SKM-1 treated with dmso at 0.1 percent for 144 hours (cell line): ENCODE data around the gene CAPN5.
"Not testable (repeated sequence)": the region's sequence is repeated elsewhere in the genome, so short reads cannot be mapped to it uniquely, and the experiment has no call there.

Experiments used
- DNase-seq: peaks from one replicate; lab custom pipeline; 2025; ENCODE audit not compliant: unreplicated experiment; lab: John Stamatoyannopoulos, UW

The CAPN5 gene

DNA sequence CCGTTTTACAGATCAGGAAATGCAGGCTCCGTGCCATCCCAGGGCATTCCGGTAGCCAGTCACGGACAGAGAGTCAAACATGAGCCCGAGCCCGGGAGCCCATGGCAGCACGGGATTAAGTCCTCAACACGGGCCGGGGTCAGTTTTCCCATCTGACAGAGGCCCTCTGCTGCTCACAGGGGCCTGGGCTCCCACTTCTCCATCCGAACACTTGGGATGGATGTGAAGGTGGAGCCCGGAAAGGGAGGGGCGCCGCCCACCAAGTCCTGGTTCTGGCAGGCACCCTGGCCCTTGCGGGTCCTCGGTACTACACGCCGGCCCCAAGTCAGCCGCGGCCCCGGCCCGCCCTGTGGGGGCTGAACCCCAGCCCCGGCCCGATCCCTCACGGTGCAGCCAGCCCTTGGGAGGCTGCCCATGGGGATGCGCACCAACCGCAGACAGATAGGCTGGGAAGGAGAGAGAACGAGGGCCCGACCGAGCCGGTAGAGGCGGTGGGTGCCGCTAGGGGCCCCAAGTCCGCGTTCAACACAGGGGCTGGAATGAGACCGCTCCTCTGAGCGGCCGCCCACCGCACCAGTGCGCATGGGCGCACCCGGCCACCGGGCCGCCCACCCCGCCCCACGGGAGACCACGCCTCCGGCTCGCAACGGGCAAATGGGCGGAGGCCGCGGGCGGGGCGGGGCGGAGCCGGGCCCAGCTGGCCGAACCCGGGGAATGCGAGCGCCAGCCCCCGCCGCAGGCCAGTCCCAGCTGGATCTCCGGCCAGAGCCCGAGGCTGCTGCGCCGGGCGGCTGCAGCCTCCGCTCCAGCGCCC lies at the start of gene CAPN5:
CAPN5 (plus strand) TSS at position 743 of the 814 bp plus-strand sequence. CDS start 17,916 bp downstream, outside the sequence.
- DNase-seq, result peak; percentile 65

DNA sequence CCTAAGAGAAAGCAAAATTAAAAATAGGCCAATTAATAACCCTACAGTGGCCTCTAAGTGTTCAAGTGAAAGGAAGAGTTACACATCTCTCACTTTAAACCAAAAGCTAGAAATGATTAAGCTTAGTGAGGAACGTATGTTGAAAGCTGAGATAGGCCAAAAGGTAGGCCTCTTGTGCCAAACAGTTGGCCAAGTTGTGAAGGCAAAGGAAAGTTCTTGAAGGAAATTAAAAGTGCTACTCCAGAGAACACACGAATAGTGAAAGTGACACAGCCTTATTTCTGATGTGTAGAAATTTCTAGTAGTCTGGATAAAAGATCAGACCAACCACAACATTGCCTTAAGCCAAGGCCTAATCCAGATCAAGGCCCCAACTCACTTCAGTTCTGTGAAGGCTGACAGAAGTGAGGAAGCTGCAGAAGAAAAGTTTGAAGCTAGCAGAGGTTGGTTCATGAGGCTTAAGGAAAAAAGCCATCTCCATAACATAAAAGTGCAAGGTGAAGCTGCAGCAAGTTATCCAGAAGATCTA lies 48.3 kb upstream of the CAPN5 start:
- not testable (repeated sequence) for DNase-seq

DNA sequence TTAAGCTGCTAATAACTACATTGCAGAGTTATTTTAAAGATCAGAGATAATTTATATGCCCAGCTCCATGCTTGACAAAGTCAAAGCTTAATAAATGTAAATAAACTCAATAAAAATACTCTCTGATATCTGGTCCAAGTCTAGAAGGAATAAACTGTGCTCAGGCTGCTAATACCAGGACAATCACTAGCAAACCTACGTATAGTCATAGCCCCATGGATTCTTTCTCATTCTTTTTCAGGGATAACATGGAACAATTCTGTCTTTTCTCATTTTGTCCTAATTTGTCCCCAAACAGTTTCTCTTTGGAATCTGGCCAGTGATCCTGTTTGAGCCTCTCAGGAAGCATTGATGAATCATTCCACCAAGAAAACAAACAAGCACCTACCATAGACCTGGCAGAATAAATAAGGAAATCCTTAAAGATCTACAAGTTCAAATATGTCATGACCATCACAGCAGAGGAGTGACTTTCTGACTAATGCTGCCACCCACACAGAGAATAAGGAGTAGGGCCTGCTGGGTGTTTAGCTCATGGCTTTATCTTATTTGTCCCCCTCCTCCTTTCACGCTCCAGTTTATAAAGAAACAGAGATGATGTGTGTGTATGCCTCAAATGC lies 46.7 kb upstream of the CAPN5 start:
- DNase-seq, result no peak

DNA sequence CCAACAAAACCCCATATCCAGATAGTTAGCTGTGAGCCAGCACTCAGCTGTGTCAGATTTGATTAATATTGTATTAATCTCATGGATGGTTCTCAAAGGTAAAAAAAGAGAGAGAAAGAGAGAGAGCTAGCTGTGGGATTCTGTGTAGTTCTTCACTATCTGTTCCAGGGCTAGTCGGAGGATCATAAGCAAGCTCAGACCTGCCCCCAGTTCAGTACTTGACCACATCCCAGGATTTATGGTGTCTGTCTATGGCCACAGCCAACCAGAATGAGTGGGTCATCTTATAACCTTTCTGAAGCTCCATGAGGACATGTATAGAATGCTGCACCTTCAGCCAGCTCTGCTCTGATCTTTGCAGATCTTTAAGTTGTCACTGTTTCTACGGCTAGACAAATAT lies 46.0 kb upstream of the CAPN5 start:
- no peak for DNase-seq

DNA sequence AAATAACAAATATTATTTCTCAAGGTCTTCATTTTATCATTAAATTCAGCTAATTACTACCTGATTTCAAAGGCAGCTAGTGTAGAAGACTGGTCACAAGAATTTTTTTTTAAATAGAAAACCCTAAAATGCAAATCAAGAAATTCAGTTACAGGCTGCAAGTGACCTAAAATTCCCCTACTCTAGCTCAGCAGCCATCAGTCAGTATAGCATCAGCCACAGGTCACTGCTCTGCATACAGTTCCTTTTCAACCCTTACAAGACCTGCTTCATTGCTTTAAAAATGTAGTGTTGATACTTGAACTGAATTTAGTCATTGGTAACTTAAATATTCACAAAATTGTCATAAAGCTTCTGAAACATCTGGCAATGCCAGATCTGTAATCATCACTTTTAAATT lies 42.0 kb upstream of the CAPN5 start:
- no peak for DNase-seq

DNA sequence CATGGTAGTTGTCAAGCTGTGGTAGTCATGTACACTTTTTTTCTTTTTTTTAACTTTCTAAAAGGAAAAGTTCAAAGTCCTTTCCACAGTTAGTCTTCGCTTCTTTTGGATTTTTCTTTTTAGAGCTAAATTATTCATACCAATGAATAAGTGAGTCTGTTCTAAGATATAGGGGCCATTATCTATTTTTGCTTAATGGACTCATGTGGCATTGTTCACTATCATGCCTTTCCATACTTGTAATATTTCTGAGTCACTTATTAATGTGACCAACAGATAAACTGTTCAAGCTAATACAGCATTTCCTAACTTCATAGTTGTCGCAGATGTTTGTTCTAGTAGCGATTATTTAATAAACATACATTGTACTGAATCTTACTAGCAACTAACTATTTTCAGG lies 40.5 kb upstream of the CAPN5 start:
- no peak for DNase-seq

DNA sequence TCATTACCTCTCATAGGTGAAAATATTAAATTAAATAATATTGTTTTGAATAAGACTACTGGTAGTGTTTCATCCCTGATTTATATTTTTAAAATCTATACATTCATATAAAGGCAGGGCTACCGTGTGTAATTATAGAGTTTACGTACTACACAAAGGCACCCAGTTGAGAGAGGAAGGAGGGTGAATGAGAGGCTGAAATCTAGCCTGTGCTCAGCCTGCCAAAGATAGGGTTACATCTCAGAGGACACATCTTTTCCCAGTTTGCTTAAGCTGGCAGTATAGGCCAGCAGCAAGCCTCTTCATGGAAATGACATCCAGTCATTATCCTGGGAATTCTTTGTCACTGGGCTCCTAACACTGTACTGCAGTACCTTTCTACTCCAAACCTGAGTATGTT lies 40.0 kb upstream of the CAPN5 start:
- DNase-seq, result no peak

DNA sequence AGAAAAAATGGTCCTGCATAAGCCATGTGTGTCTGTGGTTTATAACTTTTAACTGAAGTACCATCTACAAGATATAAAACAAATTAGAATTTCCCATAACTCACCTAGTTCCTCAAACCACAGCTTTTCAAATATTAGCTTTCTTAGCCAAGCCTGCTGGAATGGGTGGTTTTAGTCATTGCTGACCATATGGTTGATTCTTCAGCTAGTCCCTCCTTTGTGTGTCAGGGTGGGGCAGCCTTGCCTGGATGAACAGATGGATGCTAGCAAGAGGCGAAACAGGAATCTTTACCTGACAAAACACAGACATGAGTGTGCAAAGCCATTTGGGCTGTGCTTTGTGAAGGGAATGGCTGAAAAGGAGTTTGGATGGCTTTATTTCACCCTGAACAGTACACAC lies 39.5 kb upstream of the CAPN5 start:
- no peak for DNase-seq

DNA sequence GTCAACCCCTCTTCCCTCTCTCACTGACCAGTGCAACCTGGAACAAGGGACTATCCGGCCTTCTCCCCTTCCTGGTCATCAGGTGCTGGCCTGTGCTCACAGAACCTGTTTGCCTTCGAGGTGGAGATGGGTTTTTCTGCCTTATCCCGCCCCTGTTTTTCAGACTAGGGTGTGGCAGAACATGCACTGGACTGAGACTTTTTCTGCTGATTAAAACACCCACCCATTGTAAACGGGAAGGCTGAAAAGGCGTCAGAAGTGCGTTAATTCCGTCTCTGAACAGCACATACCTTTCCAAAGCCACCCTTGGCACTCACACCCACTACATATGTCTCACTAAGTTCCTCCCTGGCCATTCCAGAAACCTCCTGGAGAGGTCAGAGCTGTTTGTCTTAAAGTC lies 36.9 kb upstream of the CAPN5 start:
- DNase-seq, result no peak

DNA sequence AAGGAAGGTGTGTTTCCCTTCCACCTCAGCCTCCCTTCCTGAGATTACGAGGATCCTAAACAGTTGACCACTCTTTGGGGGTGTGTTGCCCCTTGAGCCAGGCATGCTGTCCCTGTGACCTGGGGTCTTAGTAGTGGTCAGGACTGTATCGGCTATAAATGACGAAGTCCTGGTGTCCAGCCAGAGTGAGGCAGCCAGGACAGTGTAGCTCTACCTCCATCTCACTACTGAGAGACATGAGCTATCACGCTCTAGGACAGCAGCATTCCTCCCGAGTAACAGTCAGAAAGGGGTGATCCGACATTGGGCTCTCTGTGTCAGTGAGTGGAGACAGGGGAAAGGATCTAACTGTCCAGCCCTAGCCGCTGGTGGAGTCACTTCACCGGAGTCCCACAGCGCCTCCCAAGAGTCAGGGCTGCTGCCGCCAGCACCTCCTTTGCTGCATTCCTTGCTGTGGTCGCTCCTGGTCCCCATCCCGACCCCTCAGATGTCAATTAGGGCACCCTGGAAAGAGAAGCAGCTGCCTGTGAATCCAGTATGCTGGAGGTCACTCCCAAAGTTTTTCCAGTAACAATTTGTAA lies 35.8 kb upstream of the CAPN5 start:
- DNase-seq, result no peak

DNA sequence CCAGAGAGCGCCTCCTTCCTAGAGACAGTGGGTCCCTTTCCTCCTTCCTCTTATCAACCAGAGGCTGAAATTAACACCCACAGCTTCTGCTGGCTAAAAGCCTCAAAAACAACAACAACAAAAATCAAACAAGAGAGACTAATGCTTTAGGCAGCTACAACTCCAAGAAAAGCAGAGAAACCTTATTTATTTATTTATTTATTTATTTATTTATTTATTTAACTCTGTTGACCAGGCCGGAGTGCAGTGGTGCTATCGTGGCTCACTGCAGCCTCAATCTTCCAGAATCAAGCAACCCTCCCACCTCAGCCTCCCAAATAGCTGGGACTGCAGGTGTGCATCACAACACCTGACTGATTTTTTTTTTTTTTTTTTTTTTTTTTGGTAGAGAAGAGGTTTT lies 35.2 kb upstream of the CAPN5 start:
- DNase-seq, result no peak

DNA sequence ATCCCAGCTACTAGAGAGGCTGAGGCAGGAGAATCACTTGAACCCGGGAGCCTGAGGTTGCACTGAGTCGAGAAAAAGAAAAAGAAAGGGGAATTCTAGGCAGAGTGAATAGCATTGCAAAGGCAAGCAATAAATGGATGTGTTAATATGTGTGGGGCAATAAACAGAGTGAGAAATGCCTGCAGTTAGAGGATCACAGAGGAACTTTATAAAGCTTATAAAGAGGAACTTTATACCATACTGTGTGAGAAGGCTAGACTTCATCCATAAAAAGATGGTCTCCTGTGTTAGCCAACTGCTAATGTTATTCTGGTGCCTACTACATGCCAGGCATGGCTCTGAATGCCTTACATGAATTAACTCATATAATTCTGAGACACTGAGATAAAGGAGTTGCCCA lies 31.7 kb upstream of the CAPN5 start:
- peak; percentile 28 for DNase-seq

DNA sequence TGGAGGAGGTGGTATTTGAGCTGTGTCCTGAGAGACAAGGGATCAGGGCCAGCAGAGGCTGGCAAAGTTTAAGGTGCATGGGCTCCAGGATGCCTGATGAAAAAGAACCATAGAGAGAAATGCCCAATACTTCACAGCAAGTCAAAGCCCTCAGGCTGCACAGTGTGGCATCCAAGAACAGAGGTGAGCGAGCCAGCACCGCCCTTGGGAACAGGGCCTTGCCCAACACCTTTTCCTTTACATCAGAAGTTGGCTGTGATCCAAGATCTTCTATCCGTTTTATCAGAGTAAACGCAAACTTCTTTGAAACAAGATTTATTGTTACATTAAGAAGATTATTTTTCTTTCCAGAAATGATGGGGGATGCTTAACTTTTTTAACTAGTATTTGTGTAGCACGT lies 31.2 kb upstream of the CAPN5 start:
- DNase-seq, result no peak

DNA sequence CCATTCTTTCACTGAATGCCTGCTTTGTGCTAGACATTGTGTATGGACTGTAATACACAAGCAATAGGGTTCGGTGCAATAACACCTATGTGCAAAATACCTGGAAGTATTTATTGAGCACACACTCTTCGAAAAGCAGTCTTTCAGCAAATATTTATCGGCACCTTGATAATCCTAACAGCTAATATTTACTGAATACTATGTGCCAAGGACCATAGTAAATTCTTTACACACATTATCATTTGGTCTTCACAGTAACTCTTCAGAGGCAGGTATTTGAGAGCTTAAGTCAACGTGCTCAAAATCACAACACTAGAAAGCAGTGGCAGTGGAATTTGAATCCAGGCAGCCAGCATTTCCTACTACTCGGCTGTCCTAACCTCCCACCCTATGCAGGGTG lies 30.4 kb upstream of the CAPN5 start:
- DNase-seq, result no peak

DNA sequence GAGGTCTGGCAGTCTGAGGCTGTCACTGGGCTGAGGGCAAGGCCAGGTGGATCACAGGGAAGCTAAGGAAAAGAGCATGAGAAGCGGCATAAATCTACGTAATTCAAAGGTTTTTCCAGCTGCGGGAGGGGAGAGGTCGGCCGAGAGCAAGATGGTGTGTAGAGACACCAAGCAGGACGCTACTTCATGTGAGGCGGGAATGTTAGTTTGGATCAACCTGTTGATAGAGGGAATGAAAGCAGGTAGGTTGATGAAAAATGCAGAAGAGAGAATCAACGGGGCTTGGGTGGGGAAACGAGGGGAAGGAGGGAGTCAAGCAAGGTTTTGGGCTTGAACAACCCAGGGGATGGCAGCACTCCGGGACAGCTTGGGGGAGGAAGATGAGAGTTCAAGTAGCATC lies 29.7 kb upstream of the CAPN5 start:
- no peak for DNase-seq

DNA sequence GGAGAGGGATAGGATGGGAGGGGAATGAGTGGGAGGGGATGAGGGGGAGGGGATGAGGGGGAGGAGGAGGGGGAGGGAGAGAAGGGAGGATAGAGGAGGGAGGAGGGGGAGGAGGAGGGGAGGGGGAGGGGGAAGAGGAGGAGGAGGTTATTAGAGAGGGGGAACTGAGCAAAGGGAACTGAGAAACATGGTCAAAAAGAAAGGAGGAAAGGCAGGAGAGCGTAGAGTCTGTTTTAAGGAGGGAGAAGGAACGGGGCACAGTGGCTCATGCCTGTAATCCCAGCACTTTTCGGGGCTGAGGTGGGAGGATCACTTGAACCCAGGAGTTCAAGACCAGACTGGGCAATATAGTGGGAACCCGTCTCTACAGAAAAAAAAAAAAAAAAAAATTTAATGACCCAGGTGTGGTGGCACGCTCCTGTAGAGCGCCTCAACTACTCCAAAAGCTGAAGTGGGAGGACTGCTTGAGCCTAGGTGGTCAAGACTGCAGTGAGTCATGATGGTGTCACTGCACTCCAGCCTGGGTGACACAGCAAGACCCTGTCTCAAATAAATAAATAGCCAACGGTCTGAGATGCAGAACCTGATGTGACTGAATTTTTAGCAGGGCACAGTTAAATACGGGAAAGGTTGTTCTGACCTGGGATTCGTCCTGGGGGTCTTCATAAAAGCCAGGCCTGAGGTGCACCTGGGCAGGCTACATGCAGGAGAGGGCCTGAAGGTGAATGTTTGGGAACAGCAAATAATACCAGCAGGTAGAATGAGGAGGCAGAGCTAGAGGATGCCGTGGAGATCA lies 28.5 kb upstream of the CAPN5 start:
- DNase-seq, result no peak

DNA sequence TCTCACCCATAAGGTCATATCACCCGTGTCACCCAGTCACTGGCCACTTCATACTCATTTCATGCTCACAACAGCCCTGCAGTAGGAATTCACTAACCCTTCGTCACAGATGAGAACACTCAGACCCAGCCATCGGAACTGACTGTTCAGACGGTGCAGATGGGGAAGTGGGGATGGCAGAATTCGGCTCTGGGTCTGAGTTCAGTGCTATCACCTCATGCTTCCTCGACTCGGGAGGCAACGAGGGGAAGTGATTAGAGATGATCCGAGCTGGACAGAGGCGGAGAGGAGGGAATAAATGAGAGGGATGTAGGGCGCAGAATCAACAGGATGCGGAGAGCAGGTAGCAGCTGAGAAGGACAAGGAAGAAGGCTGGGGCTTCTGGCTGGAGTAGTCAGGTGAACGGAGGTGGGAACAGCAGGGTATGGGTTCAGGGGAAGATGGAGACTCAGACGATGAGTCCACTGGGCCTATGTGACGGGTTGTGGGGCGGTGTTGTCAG lies 27.9 kb upstream of the CAPN5 start:
- DNase-seq, result no peak

DNA sequence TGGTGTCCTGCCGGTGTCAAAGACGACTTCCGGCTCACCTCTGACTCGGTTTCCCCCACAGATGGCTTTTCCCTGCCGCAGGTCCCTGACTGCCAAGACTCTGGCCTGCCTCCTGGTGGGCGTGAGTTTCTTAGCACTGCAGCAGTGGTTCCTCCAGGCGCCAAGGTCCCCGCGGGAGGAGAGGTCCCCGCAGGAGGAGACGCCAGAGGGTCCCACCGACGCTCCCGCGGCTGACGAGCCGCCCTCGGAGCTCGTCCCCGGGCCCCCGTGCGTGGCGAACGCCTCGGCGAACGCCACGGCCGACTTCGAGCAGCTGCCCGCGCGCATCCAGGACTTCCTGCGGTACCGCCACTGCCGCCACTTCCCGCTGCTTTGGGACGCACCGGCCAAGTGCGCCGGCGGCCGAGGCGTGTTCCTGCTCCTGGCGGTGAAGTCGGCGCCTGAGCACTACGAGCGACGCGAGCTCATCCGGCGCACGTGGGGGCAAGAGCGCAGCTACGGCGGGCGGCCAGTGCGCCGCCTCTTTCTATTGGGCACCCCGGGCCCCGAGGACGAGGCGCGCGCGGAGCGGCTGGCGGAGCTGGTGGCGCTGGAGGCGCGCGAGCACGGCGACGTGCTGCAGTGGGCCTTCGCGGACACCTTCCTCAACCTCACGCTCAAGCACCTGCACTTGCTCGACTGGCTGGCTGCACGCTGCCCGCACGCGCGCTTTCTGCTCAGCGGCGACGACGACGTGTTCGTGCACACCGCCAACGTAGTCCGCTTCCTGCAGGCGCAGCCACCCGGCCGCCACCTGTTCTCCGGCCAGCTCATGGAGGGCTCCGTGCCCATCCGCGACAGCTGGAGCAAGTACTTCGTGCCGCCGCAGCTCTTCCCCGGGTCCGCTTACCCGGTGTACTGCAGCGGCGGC lies 27.0 kb upstream of the CAPN5 start:
- peak; percentile 25 for DNase-seq

DNA sequence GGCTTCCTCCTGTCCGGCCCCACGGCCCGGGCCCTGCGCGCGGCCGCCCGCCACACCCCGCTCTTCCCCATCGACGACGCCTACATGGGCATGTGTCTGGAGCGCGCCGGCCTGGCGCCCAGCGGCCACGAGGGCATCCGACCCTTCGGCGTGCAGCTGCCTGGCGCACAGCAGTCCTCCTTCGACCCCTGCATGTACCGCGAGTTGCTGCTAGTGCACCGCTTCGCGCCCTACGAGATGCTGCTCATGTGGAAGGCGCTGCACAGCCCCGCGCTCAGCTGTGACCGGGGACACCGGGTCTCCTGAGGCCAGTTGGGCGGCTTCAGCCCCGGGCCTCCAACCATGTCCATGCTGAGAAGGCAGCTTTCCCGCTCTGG lies 26.4 kb upstream of the CAPN5 start:
- no peak for DNase-seq

DNA sequence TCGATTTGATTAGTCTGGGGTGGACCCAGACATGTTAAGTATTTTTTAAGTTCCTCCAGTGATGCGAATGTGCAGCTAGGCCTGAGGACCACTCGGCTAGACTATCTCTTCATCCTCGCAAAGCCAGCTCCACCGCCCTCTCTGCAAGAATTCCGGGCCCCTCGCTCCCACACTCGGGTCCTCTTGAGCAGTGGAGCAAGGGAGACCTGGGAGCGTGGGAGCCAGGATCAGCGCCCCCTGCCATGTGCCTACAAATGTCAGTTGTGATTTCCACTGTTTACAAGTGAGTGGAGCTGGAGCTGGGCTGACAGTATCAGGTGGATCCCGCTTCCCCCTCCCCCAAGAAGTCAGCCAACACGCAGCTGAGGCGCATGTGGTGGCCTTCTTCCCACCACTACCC lies 25.9 kb upstream of the CAPN5 start:
- DNase-seq, result no peak
